Inferior parietal cortex (tissue), 1 donor: ENCODE data around the gene CALHM5.

ENCODE experiments used
- DNase-seq: peaks from one replicate; pipeline ENCODE4 v3.0.0-alpha.2; 2016; ENCODE audit errors: extremely low spot score

Gene CALHM5

GRCh38 chr6:116550796-116551195 is 39.4 kb downstream of the CALHM5 start:
- DNase-seq, result no peak

- DNase-seq, result no peak
Observed at GRCh38 chr6:116553451-116553850, 42.0 kb downstream of the CALHM5 start, which contains the start of gene CALHM4. CALHM4 (plus strand) TSS chr6:116553751; CDS start chr6:116553794, 43 bp downstream.

- DNase-seq, result no peak
Observed at GRCh38 chr6:116556065-116556464, 44.6 kb downstream of the CALHM5 start.

GRCh38 chr6:116556814-116557415 is 45.5 kb downstream of the CALHM5 start:
- DNase-seq, result no peak

GRCh38 chr6:116557893-116558292 is 46.5 kb downstream of the CALHM5 start:
- DNase-seq, result no peak

- no peak for DNase-seq
Observed at GRCh38 chr6:116560130-116560529, 48.7 kb downstream of the CALHM5 start.

- DNase-seq, result peak; percentile 93
Observed at GRCh38 chr6:116561377-116562018, 50.1 kb downstream of the CALHM5 start.

- no peak for DNase-seq
Observed at GRCh38 chr6:116562019-116562403, 50.6 kb downstream of the CALHM5 start.

GRCh38 chr6:116562614-116563013 is 51.2 kb downstream of the CALHM5 start:
- DNase-seq, result no peak

- DNase-seq, result no peak
Observed at GRCh38 chr6:116563830-116564229, 52.4 kb downstream of the CALHM5 start.

GRCh38 chr6:116564311-116564710 is 52.9 kb downstream of the CALHM5 start:
- DNase-seq, result no peak

GRCh38 chr6:116564921-116565872 is 53.8 kb downstream of the CALHM5 start:
- DNase-seq, result no peak

GRCh38 chr6:116568111-116568510 is 56.7 kb downstream of the CALHM5 start:
- DNase-seq, result no peak

- DNase-seq, result no peak
Observed at GRCh38 chr6:116568821-116569755, 57.6 kb downstream of the CALHM5 start.

- DNase-seq, result peak; percentile 96
Observed at GRCh38 chr6:116570856-116571682, 59.6 kb downstream of the CALHM5 start, which contains the start of gene RWDD1. RWDD1 (plus strand) TSS chr6:116571504; CDS start chr6:116571583, 79 bp downstream.

- no peak for DNase-seq
Observed at GRCh38 chr6:116571683-116572000, 60.2 kb downstream of the CALHM5 start.

- no peak for DNase-seq
Observed at GRCh38 chr6:116572162-116572561, 60.7 kb downstream of the CALHM5 start.
